Measurements from ENCODE around the gene PAX3. TPM values are rescaled to one million over a fixed set of nuclear protein-coding genes. Genes with fewer than 3 reads are reported as not detected.

Gene PAX3
- total RNA-seq, 1 experiment from 2014 or later = not detected

DNA sequence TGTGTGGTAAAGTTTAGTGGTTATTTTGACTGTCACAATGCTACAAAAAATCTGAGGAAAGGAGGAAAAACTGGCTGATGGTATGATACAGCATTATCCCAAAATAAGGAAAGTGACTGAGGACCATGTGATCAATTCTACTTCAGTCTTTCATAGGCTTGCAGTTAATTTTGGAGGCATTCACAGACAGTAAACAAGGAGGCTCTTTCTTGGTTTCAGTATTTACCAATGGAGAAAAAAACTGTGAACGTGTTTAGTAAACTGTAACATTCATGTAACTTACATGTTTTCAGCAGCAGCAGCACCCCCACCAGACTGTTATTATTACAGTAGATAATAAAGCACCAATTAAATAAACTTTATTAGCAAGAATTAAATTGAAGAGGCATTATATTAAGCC, 50.0 kb downstream of the PAX3 start:
- POLR2A ChIA-PET = no interaction called here
- Histone ChIP-seq H3K9me3 (no peaks in the 10 kb centered on the region), H3K4me1 (no peaks in the 10 kb centered on the region), H3K4me3 (ENCODE audit: low read depth, low read length) (no peak overlapping the region), H3K36me3 (ENCODE audit: control insufficient read depth, insufficient read depth, low read length) (no peaks in the 10 kb centered on the region), H3K27me3 (replicated peaks; ENCODE audit: control insufficient read depth, insufficient read depth, low read length) (no peaks in the 10 kb centered on the region; the same call in 1 of the 2 replicates)
- intact Hi-C loops (cut with micrococcal nuclease; ENCODE audit: unreplicated experiment) = no loop called here
- CTCF ChIA-PET = no interaction called here
- no peaks in the 10 kb centered on the region for H3K4me1 Mint-ChIP-seq (ENCODE audit: low read depth, unreplicated experiment)
- H3K36me3 Mint-ChIP-seq (ENCODE audit: insufficient read depth, unreplicated experiment) = no peaks in the 10 kb centered on the region
- no peak for DNase-seq
- TF ChIP-seq, protein P1, sequence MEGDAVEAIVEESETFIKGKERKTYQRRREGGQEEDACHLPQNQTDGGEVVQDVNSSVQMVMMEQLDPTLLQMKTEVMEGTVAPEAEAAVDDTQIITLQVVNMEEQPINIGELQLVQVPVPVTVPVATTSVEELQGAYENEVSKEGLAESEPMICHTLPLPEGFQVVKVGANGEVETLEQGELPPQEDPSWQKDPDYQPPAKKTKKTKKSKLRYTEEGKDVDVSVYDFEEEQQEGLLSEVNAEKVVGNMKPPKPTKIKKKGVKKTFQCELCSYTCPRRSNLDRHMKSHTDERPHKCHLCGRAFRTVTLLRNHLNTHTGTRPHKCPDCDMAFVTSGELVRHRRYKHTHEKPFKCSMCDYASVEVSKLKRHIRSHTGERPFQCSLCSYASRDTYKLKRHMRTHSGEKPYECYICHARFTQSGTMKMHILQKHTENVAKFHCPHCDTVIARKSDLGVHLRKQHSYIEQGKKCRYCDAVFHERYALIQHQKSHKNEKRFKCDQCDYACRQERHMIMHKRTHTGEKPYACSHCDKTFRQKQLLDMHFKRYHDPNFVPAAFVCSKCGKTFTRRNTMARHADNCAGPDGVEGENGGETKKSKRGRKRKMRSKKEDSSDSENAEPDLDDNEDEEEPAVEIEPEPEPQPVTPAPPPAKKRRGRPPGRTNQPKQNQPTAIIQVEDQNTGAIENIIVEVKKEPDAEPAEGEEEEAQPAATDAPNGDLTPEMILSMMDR (IDR thresholded peaks at IDR 0.05; ENCODE audit: insufficient read depth in 1 of 2, low read depth in 1 of 2, low read length in 1 of 2, severe bottlenecking in 1 of 2, unreplicated experiment in 1 of 2) = no peak
- H3K27ac Mint-ChIP-seq (ENCODE audit: unreplicated experiment) = no peak overlapping the region
- BruUV-seq (replicated peaks) = no TSS peak
- no peak overlapping the region for H3K4me3 Mint-ChIP-seq (ENCODE audit: unreplicated experiment)
- peaks cover 42% of the 10 kb centered on the region for H3K27me3 Mint-ChIP-seq (ENCODE audit: insufficient read depth, unreplicated experiment)
- H3K9me3 Mint-ChIP-seq (ENCODE audit: unreplicated experiment) = no peaks in the 10 kb centered on the region

DNA sequence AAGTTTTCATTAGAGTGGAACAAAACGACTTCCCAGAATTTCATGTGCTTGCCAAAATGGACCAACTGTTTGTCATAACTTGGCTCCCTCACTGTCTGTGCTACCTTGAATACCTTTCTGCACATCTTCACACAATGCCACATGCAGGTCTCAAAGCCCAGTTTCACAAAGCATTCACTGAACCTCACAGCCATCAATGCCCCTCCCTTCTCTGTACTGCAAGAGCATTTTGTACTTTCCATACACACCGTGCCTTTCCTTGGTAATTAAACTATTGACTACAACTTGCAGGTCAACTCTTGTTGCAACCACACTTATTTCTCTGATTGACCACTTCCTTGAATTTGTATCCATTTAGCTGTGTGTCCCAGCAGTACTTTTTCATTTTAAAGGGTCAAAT, 50.5 kb downstream of the PAX3 start:
- intact Hi-C loops (cut with micrococcal nuclease; ENCODE audit: unreplicated experiment) = no loop called here
- POLR2A ChIA-PET = no interaction called here

DNA sequence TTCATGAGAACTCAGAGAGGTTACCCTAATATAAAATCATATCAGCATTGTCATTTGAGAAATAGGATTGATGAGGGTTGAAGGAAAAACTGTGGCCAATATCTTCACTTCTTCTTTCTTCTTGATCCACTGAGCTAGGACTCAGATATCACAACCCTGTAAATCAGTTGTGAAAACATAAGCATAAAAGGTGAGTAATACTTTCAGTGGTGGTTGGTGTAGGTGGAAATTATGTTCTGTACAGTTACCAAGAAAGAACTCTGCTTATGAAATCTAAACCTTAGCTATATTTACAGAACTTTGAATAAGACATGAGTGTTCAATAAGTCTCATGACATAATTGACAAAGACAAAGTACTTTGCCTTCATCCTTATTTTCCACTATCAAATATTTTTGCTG, 56.3 kb downstream of the PAX3 start:
- no peaks in the 10 kb centered on the region for H3K4me1 Mint-ChIP-seq (ENCODE audit: low read depth, unreplicated experiment)
- H3K36me3 Mint-ChIP-seq (ENCODE audit: insufficient read depth, unreplicated experiment) = no peaks in the 10 kb centered on the region
- Histone ChIP-seq H3K4me1 (no peaks in the 10 kb centered on the region), H3K27me3 (replicated peaks; ENCODE audit: control insufficient read depth, insufficient read depth, low read length) (peaks cover 2% of the 10 kb centered on the region), H3K9me3 (no peaks in the 10 kb centered on the region), H3K4me3 (ENCODE audit: low read depth, low read length) (no peak overlapping the region), H3K36me3 (ENCODE audit: control insufficient read depth, insufficient read depth, low read length) (no peaks in the 10 kb centered on the region)
- BruUV-seq (replicated peaks) = no TSS peak
- no peak overlapping the region for H3K4me3 Mint-ChIP-seq (ENCODE audit: unreplicated experiment)
- H3K9me3 Mint-ChIP-seq (ENCODE audit: unreplicated experiment) = no peaks in the 10 kb centered on the region
- H3K27me3 Mint-ChIP-seq (ENCODE audit: insufficient read depth, unreplicated experiment) = peaks cover 44% of the 10 kb centered on the region
- POLR2A ChIA-PET = no interaction called here
- intact Hi-C loops (cut with micrococcal nuclease; ENCODE audit: unreplicated experiment) = no loop called here
- TF ChIP-seq, protein P1 (IDR thresholded peaks at IDR 0.05; ENCODE audit: insufficient read depth in 1 of 2, low read depth in 1 of 2, low read length in 1 of 2, severe bottlenecking in 1 of 2, unreplicated experiment in 1 of 2) = no peak
- H3K27ac Mint-ChIP-seq (ENCODE audit: unreplicated experiment) = no peak overlapping the region
- CTCF ChIA-PET = interaction anchor here (0.6 kb wide), 1 partner anchor 31 kb away, joined by 3 read pairs; no protein-coding TSS in a partner anchor
- DNase-seq = no peak

More for the DNA sequence above, 50.5 kb downstream of the PAX3 start:
- no peaks in the 10 kb centered on the region for H3K36me3 ChIP-seq (ENCODE audit: control insufficient read depth, insufficient read depth, low read length)
- TF ChIP-seq, protein P1 (IDR thresholded peaks at IDR 0.05; ENCODE audit: insufficient read depth in 1 of 2, low read depth in 1 of 2, low read length in 1 of 2, severe bottlenecking in 1 of 2, unreplicated experiment in 1 of 2) = no peak
- no peaks in the 10 kb centered on the region for H3K9me3 Mint-ChIP-seq (ENCODE audit: unreplicated experiment)
- no peak for DNase-seq
- BruUV-seq (replicated peaks) = no TSS peak
- no peak overlapping the region for H3K27ac Mint-ChIP-seq (ENCODE audit: unreplicated experiment)
- CTCF ChIA-PET = no interaction called here
- no peaks in the 10 kb centered on the region; the same call in 1 of the 2 replicates for H3K27me3 ChIP-seq (replicated peaks; ENCODE audit: control insufficient read depth, insufficient read depth, low read length)
- H3K4me3 Mint-ChIP-seq (ENCODE audit: unreplicated experiment) = no peak overlapping the region
- H3K4me1 ChIP-seq = no peaks in the 10 kb centered on the region
- H3K4me3 ChIP-seq (ENCODE audit: low read depth, low read length) = no peak overlapping the region
- peaks cover 45% of the 10 kb centered on the region for H3K27me3 Mint-ChIP-seq (ENCODE audit: insufficient read depth, unreplicated experiment)
- no peaks in the 10 kb centered on the region for H3K4me1 Mint-ChIP-seq (ENCODE audit: low read depth, unreplicated experiment)
- H3K9me3 ChIP-seq = no peaks in the 10 kb centered on the region
- no peaks in the 10 kb centered on the region for H3K36me3 Mint-ChIP-seq (ENCODE audit: insufficient read depth, unreplicated experiment)
